ENCODE data around the gene ABCC1.
"Not testable (repeated sequence)": the region's sequence is repeated elsewhere in the genome, so short reads cannot be mapped to it uniquely, and the experiment has no call there.

ABCC1 gene

DNA sequence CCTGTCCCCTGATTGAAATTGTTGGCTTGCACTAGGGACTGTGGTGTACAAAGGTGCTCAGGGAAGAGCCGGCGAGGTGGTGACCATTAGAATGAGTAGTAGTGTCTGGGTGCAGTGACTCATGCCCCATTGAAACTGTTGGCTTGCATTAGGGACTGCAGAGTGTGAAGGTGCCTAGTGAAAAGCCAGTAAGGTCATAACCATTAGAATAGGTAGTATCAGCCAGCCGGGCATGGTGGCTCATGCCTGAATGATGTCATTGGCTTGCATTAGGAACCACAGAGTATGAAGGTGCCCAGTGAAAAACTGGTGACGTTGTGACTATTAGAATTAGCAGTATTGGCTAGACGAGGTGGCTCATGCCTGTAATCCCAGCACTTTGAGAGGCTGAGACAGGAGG is 195.0 kb downstream of the ABCC1 start:
- no peak for DNase-seq

DNA sequence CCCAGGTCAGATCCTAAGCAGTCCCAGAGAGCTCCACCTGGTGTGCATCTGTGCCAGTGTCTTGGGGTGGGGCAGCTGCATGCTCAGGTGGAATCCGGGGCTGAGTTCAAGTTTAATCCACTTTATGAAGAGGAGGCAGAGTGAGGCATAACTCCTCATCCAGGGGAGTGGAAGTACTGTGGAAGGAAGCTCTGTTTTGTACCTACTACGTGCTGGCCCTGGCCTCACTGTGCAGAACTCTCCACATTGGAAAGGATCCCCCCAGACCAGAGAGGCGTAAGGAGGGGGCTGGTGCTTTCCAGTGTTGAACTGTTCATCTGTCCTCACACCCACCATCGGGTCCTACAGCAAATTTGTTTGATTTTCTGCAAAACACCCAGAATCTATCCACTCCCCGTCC is 195.9 kb downstream of the ABCC1 start:
- no peak for DNase-seq

DNA sequence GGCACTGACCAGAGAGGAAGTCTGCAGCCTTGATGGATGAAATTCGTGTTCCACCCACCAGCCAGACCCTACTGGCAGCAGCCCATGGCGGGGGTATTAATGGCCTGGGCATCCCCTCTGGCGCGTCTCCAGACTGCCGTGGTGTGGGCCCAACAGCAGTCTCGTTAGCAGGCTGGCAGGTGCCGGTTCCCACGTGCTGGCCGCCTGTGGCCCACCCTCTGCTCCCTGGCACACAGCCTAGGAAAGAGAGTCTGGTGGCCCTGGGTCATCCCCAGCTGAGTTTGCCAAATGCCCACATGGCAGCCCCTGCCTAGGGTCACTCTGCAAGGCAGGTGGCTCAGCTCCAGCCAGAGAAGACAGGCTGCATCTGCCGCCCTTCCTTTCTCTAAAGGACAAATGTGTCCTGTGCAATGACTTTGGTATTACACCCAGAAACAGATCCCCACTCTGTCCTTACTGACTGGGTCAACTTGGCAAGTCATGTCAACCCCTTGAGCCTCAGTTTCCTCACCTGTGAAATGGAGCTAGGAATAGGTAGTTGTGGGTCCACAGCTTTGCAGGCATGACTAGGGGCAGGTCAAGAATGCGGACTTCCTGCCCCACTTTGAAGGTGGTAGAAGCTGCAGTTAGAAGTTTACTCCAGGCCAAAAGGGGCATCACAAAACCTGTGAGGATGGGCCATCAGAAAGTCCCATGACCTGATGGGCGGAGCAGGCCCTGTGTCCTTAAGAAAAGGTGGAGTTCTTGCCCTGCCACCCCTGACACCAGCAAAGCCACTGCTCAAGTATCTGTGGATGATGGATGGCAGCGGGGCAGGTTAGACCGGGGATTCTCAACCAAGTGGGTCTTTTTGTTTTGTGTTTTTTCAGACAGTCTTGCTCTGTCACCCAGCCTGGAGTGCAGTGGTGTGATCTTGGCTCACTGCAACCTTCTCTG is 197.2 kb downstream of the ABCC1 start:
- no peak for DNase-seq

DNA sequence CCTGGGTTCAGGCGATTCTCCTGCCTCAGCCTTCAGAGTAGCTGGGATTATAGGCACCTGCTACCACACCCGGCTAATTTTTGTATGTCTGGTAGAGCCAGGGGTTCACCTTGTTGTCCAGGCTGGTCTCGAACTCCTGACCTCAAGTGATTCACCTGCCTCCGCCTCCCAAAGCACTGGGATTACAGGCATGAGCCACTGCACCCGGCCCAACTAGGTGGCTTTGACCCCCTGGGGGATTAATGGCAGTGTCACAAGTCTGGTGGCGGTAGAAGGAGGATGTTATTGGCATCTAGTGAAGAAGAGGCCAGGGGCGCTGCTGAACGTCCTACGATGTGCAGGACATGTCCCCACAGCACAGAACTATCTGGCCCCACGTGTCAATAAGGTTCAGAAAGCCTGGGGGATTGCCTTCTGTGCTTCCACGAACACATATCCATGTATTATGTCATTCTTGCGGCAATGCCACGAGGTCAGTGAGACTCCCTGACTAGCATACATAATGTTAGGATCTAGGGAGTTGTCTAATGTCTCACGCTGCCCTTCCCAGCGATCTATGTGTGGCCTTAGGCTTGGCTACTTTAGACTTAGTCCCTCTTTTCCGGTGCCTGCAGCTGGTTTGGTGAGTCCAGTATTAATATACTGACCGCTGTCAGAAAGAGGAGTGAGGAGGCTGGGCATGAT is 198.0 kb downstream of the ABCC1 start:
- DNase-seq, result no peak

DNA sequence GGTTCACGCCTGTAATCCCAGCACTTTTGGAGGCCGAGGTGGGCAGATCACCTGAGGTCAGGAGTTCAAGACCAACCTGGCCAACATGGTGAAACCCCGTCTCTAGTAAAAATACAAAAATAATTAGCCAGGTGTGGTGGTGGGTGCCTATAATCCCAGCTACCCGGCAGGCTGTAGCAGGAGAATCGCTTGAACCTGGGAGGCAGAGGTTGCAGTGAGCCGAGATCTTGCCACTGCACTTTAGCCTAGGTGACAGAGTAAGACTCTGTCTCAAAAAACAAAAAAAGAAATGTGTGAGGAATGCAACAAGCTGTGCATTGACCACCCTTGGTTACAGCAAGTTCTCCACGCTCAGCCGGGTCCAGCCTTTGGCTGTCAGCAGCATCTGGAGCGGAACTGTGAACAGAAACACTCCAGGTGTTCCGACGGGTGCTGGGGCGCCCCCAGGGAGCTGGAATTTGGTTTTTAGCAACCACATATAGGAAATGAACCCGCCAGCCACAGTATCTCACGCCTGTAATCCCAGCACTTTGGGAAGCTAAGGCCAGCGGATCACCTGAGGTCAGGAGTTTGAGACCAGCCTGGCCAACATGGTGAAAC is 198.7 kb downstream of the ABCC1 start:
- DNase-seq, result not testable (repeated sequence)

DNA sequence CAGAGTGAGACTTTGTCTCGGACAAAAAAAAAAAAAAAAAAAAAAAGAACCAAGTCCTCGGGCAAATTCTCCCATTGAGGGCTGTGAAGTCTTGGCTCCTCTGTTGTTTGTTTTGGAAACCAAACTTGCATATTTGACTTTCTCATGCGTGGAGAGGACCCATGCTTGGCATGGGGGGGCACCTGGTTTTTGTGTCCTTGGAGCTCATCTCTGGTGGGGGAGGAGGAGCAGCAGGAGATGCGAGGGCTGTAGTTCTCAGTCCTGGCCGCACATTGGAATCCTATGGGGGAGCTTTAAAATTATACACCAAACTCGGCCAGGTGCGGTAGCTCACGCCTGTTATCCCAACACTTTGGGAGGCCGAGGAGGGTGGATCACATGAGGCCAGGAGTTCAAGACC is 199.3 kb downstream of the ABCC1 start:
- DNase-seq, result no peak

DNA sequence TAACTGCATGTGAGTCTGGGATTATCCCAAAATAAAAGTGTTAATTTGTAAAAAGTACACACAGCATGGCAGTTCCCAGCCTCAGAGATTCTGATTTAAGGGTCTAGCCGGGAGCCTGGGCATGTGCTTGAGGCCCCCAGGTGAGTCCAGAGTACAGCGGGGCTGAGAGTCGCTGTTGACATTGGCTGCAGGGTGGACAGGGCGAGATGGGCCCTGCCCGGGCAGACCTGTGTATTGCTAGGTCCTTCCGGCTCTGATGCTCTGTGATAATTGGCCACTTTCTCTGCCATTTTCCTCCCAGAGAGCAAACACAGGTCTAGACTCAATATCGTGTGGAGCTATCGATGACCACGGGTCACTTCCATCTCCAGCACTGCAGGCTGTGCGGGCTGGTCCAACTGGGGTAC is 200.3 kb downstream of the ABCC1 start:
- DNase-seq, result no peak

DNA sequence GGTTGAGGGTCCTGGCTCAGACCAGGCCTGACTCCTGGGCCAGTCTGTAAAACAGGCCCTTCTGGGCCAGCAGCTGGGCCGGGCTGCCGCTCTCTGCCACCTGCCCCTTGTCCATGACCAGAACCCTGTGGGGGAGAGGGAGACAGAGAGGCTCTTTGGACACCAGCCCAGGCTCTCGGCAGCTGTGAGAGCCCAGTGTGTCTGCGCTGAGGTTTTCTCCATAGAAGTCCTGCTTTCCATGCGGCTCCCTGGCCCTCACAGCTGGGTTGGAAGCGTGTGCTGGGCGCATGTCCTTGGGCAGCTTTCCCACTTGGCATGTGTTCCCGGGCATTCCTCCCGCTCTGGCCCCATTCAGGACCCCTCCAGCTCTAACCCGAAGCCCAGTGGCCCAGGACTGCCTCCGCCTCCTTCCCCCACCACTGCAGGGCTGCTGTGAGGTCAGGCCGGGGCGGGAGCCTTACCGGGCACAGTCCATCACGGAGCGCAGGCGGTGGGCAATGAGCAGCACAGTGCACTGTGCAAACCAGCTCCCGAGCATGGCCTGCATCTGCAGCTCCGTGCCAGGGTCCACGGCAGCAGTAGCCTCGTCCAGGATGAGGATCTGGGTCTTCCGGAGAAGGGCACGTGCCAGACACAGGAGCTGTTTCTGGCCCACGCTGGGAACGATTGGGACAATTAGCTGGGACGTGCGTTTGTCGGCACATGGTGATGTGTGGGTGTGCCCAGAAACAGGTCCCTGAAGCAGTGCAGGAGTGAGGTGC is 200.9 kb downstream of the ABCC1 start:
- no peak for DNase-seq

DNA sequence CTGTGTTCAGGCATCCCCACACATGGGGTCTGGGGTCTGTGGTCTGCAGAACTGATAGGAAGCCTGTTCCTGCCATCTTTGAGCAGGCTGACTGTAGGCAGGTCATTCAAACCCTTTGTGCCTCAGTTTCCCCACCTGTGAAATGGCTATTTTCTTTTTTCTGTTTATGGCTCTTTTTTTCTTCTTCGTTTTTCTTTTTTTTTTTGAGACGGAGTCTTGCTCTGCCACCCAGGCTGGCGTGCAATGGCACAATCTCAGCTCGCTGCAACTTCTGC is 201.4 kb downstream of the ABCC1 start:
- DNase-seq, result no peak

DNA sequence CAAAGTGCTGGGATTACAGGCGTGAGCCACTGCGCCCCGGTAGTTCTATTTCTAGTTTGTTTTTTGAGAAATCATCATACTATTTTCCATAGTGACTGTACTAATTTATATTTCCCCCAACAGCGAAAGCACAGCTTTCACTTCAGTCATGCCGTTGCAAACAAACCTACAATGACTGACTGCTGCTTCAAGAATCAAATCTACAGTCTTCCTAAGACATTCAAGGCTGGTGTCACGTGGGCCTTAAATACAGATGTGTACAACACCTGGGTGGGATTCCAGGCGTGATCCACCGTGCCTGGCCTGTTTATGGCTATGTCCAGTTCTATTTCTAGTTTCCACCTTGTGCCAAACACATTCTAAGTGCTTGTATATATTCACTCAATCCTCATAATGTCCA is 201.9 kb downstream of the ABCC1 start:
- no peak for DNase-seq

DNA sequence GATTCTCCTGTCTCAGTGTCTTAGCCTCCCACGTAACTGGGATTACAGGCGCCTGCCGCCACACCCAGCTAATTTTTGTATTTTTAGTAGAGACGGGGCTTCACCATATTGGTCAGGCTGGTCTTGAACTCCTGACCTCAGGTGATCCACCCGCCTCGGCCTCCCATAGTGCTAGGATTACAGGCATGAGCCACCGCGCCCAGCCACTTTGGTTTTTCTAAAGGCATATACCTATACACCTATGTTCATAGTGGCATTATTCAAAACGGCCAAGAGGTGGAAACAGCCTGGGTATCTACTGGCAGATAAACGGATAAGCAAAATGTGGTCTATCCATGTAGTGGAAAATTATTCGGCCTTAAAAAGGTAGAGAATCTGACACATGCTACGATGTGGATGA is 203.6 kb downstream of the ABCC1 start:
- not testable (repeated sequence) for DNase-seq

DNA sequence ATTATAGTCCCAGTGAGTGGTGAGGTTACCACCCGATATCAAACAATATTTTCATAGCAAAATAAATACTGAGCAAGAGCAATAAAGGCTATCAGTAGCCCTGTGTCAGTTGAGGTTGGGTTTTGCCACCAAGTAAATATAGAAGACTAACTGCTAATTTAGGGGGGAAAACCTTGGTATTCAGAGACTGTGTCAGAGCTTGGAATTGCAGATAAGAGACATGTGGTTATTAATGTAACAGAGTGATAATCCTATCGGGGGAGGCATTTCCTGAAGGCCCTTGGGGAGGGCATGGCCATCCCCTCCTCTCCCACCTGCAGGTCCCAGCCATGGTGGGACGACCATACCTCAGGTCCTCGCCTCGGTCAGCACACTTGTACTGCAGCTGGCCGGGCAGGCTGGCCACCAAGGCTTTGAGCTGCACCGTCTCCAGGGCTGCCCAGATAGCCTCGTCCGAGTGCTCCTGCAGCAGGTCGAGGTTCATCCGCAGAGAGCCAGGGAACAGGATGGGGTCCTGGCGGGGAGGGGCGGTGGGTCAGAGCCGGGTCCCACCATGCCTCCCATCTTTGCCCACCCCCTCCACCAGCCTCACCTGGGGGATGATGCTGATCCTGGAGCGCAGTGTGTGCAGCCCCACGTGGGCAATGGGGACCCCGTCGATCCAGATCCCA is 205.0 kb downstream of the ABCC1 start:
- DNase-seq, result no peak

DNA sequence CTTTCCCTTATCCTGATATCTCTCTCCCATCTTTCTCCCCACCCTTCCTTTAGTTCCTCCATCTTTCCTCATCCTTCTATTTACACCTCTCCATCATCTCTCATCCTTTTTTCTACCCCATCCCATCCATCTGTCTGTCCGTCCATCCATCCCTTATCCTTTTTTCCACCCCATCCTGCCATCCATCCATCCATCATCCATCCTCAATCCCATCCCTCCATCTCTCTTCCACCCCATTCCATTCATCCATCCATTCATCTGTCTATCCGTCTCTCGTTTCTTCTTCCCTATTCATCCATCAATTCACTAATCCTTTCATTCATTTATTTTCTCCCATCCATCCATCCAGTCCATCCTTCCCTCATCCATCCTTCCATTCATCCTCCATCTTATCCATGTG is 205.8 kb downstream of the ABCC1 start:
- DNase-seq, result no peak

DNA sequence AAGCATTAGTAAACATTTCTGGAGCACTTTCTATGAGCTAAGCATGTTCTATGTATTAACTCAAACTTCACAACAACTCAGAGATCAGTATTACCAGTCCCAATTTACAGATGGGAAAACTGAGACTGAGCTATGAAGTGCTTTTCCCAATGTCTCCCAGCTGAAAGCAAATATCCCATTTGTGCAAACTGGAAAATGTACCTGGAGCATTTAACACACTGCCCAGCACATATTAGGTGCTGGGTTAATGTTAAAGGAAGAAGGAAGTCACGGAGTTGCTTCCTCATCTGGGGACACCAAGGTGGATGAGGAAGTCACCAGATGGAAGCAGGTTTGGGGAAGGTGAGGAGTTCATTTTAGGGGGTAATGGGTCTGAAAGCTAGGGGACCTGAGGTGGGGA is 207.8 kb downstream of the ABCC1 start:
- no peak for DNase-seq

DNA sequence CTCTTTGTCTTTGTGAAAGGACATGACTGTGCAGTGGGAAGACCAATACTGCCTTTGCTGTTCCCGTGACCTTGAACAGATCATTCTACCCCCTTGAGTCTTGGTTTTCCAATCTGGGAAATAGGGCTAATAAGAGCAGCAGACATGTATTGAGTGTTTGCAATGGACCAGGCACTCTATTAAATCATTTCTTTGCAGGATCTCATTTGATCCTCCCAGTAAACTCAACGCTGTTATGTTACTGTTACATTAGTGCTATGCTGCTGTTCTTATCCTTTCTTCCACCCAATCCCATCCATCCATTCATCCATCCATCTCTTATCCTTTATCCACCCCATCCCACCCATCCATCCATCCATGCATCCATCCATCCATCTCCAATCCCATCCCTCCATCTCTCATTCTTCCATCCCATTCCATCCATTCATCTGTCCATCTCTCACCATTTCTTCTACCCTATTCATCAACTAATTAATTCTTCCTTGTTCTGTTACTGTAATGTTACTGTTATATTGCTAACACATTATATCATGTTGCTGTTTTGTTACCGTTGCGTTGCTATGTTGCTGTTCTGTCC is 208.8 kb downstream of the ABCC1 start:
- no peak for DNase-seq

DNA sequence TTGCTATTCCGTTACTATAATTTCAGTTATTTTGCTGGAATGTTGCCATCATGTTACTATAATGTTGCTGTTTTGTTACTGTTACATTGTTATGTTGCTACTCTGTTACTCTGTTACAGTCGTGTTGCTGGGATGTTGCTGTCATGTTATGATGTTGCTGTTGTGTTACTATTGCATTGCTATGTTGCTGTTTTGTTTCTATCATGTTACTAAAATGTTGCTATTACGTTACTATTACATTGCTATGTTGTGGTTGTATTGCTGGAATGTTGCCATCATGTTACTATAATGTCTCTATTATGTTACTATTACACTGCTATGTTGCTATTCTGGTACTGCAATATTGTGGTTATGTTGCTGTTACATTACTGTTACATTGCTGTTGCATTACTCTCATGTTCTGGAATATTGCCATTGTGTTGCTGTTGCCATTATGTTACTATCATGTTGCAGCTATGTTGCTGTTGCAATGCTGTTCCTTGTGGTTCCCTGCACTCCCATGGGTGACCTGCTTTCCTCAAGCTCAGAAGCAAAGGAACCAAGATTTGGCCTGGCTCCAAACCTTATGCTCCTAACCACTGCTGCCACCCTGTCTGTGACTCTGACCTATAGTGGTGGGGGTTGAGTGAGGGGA is 209.4 kb downstream of the ABCC1 start:
- no peak for DNase-seq

DNA sequence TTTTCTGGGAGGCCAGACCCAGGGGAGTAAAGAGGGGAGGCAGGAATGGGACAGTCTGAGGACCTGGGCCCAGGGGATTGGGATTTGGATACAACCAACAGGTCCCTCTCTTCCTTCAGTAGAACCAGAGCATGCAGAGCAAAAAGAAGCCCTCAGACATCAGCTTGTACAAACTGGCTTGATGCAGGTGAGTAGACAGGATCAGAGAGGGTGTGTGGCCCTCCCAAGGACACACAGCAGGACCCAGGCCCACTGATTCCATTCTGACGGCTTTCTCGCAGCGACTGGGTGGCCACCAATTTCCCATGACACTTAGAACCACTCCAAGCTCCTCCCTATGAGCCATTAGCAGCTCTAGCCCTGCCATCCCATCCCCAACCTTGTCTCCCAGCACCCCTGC is 210.2 kb downstream of the ABCC1 start:
- no peak for DNase-seq

DNA sequence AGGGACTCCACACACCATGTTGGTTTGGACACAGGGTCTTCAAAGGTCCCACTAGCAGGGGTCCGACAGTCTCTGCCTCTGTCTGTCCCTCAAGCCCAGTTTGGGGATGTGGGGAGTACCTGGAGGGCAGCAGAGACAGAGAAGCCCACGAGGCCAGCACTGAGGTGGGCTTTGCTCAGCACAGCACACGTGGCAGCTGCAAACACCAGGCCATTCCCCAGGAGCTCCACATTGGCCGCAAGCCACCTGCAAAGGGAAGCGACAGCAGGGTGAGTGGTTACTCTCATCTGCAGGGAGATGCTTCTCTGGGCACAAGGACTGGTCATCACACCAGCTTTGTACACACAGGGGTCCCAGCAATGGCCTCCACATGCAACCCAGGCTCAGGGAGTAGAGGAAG is 211.9 kb downstream of the ABCC1 start:
- DNase-seq, result no peak

DNA sequence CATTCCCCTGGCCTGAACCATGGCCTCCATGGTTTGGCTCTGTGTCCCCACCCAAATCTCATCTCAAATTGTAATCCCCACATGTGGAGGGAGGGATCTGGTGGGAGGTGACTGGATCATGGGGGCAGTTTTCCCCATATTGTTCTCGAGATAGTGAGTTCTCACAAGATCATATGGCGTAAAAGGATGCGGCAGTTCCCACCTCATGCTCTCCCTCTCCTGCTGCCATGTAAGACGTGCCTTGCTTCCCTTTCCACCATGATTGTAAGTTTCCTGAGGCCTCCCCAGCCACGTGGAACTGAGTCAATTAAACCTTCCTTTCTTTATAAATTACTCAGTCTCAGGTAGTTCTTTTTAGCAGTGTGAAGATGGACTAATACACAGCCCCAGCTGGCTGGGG is 212.4 kb downstream of the ABCC1 start:
- DNase-seq, result not testable (repeated sequence)

DNA sequence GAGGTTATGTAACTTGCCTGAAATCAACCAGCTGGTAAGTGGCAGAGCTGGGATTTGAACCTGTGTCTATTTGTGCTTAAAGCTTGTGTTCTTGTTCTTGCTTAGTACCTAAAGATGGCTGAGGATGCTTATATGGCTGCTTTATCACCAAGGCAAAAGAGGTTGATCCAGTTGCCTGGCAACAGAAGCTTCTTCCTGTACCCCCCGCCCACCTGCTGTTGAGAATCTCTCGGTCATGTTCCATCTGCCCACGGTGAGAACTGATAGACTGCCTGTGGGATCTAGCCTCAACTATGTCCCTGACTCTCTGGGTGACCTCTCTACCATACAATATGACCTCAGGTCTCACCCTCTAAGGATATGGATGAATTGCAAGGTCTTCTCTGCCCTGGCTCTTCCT is 213.2 kb downstream of the ABCC1 start:
- DNase-seq, result peak in 1 of 2 donors; percentile 10

DNA sequence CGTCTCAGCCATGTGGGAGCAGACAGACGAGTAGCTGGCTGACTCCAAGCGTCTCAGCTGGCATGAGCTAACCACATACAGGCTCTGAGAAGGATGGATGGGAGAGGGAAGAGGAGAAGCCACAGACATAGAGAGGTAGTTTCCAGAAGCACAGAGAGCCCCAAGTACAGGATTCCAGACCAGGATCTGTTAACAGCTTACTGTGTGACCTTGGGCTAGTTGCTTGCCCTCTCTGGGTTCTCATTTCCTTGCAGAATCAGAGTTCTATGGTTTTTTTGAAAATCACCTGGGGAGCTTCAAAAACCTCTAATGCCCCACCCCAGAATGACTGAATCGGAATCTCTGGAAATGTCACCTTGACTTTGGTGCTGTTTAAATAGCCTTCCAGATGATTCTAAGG is 213.7 kb downstream of the ABCC1 start:
- DNase-seq, result no peak

DNA sequence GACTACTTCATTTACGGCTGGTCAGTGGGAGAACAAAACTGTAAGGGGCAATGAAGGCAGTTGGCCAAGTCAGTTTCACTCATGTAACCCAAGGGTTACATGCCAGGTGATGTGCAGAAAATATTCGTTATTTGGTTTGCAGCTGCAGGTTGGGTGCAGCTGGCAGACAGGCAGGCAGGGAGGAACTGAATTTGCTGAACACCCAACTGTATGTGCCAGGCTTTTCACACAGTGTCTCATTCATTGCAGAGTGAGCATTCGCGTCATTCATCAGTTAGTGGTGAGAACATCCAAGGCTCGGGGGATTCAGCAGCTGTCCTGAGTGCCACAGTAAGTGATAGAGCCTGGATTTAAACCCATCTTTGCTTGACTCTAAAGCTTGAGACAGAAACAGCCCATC is 214.2 kb downstream of the ABCC1 start:
- no peak for DNase-seq
